ENCODE measurements around the gene FGD2.
A peak's percentile ranks its signal among the peaks of the same experiment; 100 is the strongest.

Gene FGD2

GRCh38 chr6:36984581-36985416, 20.7 kb upstream of the FGD2 start (continued):
- no peak for TF ChIP-seq PBX3 (CRISPR knock-in tag; IDR thresholded peaks at IDR 0.05)
- TF ChIP-seq ZNF26 (tag by site-specific recombination; IDR thresholded peaks at IDR 0.05) = no peak
- peak; percentile 34; the same call in 1 of the 2 replicates for TF ChIP-seq KLF16 (tag by site-specific recombination; IDR thresholded peaks at IDR 0.05)
- no peak for TF ChIP-seq ZNF239 (tag by site-specific recombination; IDR thresholded peaks at IDR 0.05)
- TF ChIP-seq ZBTB7A (tag by site-specific recombination; IDR thresholded peaks at IDR 0.05; ENCODE audit: low read depth) = no peak
- TF ChIP-seq ZNF280C (tag by site-specific recombination; IDR thresholded peaks at IDR 0.05) = no peak
- TF ChIP-seq INSM2 (tag by site-specific recombination; IDR thresholded peaks at IDR 0.05) = peak; percentile 33; the same call in 1 of the 2 replicates
- TF ChIP-seq ZNF324 (tag by site-specific recombination; IDR thresholded peaks at IDR 0.05) = no peak; the same call in 1 of the 2 replicates
- no peak for TF ChIP-seq ZFP3 (tag by site-specific recombination; IDR thresholded peaks at IDR 0.05; ENCODE audit: low read depth)
- no peak for TF ChIP-seq ZSCAN5A (tag by site-specific recombination; IDR thresholded peaks at IDR 0.05)
- no peak; the same call in 1 of the 2 replicates for TF ChIP-seq ZBTB48 (tag by site-specific recombination; IDR thresholded peaks at IDR 0.05)
- TF ChIP-seq MYNN (tag by site-specific recombination; IDR thresholded peaks at IDR 0.05; ENCODE audit: borderline replicate concordance) = 0 out of 2 replicates have a peak, but pooled peaks have one; percentile 9
- peak; percentile 76 for TF ChIP-seq KLF1 (tag by site-specific recombination; IDR thresholded peaks at IDR 0.05)
- TF ChIP-seq ZNF548 (tag by site-specific recombination; IDR thresholded peaks at IDR 0.05) = no peak
- TF ChIP-seq HOXD13 (CRISPR knock-in tag; IDR thresholded peaks at IDR 0.05; ENCODE audit: borderline replicate concordance) = no peak

GRCh38 chr6:36985417-36985807, 20.0 kb upstream of the FGD2 start:
- peaks cover 14% of the 10 kb centered on the region for H3K4me1 ChIP-seq (ENCODE audit: control insufficient read depth, insufficient read depth, low read length)
- CTCF ChIA-PET = interaction anchor here (0.6 to 5.1 kb wide), 4 partner anchors 34 to 183 kb away, joined by 3 to 41 read pairs (median 4); no protein-coding TSS in a partner anchor
- peaks cover 0 to 19% of the 10 kb centered on the region in 2 experiments; a peak in 2 of 3 replicates for H3K36me3 ChIP-seq (ENCODE audit: control insufficient read depth in 2 of 2, insufficient read depth in 1 of 2, low read length in 2 of 2)
- TF ChIP-seq ZNF19 (tag by site-specific recombination; IDR thresholded peaks at IDR 0.05; ENCODE audit: low read depth) = no peak
- TF ChIP-seq ZNF488 (tag by site-specific recombination; IDR thresholded peaks at IDR 0.05) = 0 out of 2 replicates have a peak, but pooled peaks have one; percentile 23
- TF ChIP-seq ZNF335 (tag by site-specific recombination; conservative IDR thresholded peaks at IDR 0.05) = peak; percentile 48; the same call in 1 of the 2 replicates
- H3K9me3 ChIP-seq (ENCODE audit: control insufficient read depth, insufficient read depth, low read depth, low read length) = no peaks in the 10 kb centered on the region
- peak overlapping the region; percentile 77 for H3K4me3 ChIP-seq (ENCODE audit: low read depth, low read length)
- H3K27ac ChIP-seq (ENCODE audit: extremely low read depth, low read depth, low read length) = peak overlapping the region; percentile 92
- POLR2A ChIA-PET = interaction anchor here (0.5 to 1.8 kb wide), 33 partner anchors 9 to 390 kb away, joined by 3 to 20 read pairs (median 4); partner anchors contain the start of genes C6orf89, CDKN1A, PIM1 and PPIL1

All from HEK293 (cell line).